GM12865 (cell line): ENCODE measurements around the gene ANAPC2.
A peak's percentile ranks its signal among the peaks of the same experiment; 100 is the strongest.

ENCODE experiments used
- DNase-seq: peaks from one replicate; pipeline ENCODE4 v3.0.0; 2010; ENCODE audit warnings: low read depth
- H3K4me3 ChIP-seq: 2 replicates; pipeline ENCODE4 v1.5.1; 2011; ENCODE audit warnings: mild to moderate bottlenecking, low read depth, low read length, control low read depth
- CTCF ChIP-seq: IDR thresholded peaks from 2 replicates; pipeline ENCODE4 v1.5.1; 2011; ENCODE audit warnings: low read length, control low read depth, low read depth, inconsistent platforms; ENCODE audit not compliant: insufficient read depth; ENCODE audit errors: missing control alignments

ANAPC2 gene

GRCh38 chr9:137159105-137160053, 29.0 kb downstream of the ANAPC2 start:
- TF ChIP-seq CTCF, result no peak
- peak; percentile 63 for DNase-seq
- no peak overlapping the region for H3K4me3 ChIP-seq

- TF ChIP-seq CTCF, result no peak
- DNase-seq, result peak; percentile 39
- H3K4me3 ChIP-seq, result no peak overlapping the region
These were observed 29.7 kb downstream of the ANAPC2 start for GRCh38 chr9:137158625-137159024.

- H3K4me3 ChIP-seq, result no peak overlapping the region
- TF ChIP-seq CTCF, result no peak
- DNase-seq, result no peak
These were observed 30.5 kb downstream of the ANAPC2 start for GRCh38 chr9:137157618-137158415.

GRCh38 chr9:137156567-137157375, 31.6 kb downstream of the ANAPC2 start:
- peak; percentile 64 for DNase-seq
- no peak for TF ChIP-seq CTCF
- H3K4me3 ChIP-seq, result no peak overlapping the region

- TF ChIP-seq CTCF, result no peak
- H3K4me3 ChIP-seq, result no peak overlapping the region
- DNase-seq, result no peak
These were observed 35.4 kb downstream of the ANAPC2 start for GRCh38 chr9:137152844-137153405.
